B cell (primary cell): ENCODE data around the gene COL28A1. TPM values are rescaled to one million over a fixed set of nuclear protein-coding genes. Genes with fewer than 3 reads are reported as not detected.

Experiments used
- ATAC-seq: fragments of 200-7000 bp; cut with Tn5 transposase; one replicate; pipeline ENCODE4 v1.10.0; 2021; ENCODE audit warnings: low read depth, mild to moderate bottlenecking, moderate number of reproducible peaks, moderate library complexity
- CTCF ChIA-PET: fragments of 350-600 bp; sonication (Branson Sonifier 250); formaldehyde crosslinking; loops from one replicate; lab custom pipeline; 2021; ENCODE audit warnings: antibody characterized with exemption, inconsistent platforms; lab: Charles Lee
- POLR2A ChIA-PET: fragments of 350-600 bp; sonication (Branson Sonifier 250); formaldehyde crosslinking; loops from one replicate; lab custom pipeline; 2021; ENCODE audit warnings: antibody characterized with exemption; lab: Charles Lee
- DNase-seq: peaks from one replicate; pipeline ENCODE4 v3.0.0; 2013
- H2AFZ ChIP-seq: 2 replicates; pipeline ENCODE4 v1.6.1; 2012; ENCODE audit warnings: mild to moderate bottlenecking, low read depth, low read length; ENCODE audit not compliant: insufficient read depth, poor library complexity, severe bottlenecking
- H3K27ac ChIP-seq, 2 donors: 1 replicate in 1 of 2; 2 replicates in 1 of 2; pipeline ENCODE4 v1.5.1; 2012 to 2013; ENCODE audit warnings: low read length in 2 of 2, mild to moderate bottlenecking in 2 of 2, moderate library complexity in 1 of 2
- H3K27me3 ChIP-seq, 4 experiments: fragments of 200-600 bp in 1 of 4; sonication (generic) in 1 of 4; replicated peaks in 1 of 4; 1 replicate in 2 of 4; 2 replicates in 2 of 4; pipeline versions ENCODE4 v1.6.1 to v1.7.0; 2013 to 2016; ENCODE audit warnings: low read length in 3 of 4, mild to moderate bottlenecking in 2 of 4, mixed read lengths in 1 of 4, moderate library complexity in 1 of 4; ENCODE audit not compliant: insufficient read depth in 4 of 4, control insufficient read depth in 3 of 4; ENCODE audit errors: control extremely low read depth in 1 of 4
- H3K36me3 ChIP-seq, 2 experiments: replicated peaks in 1 of 2; 1 replicate in 1 of 2; 2 replicates in 1 of 2; pipeline versions ENCODE4 v1.6.1 to v1.7.1; 2013; ENCODE audit warnings: low read length in 1 of 2; ENCODE audit not compliant: insufficient read depth in 2 of 2, control insufficient read depth in 1 of 2; ENCODE audit errors: control extremely low read depth in 1 of 2, extremely low read depth in 1 of 2
- H3K4me1 ChIP-seq, 2 donors: fragments of 200-600 bp in 1 of 2; sonication (generic) in 1 of 2; 1 replicate in 1 of 2; 2 replicates in 1 of 2; pipeline versions ENCODE4 v1.5.1 to v1.6.1; 2013 to 2017; ENCODE audit warnings: low read length in 2 of 2; ENCODE audit not compliant: control insufficient read depth in 2 of 2, insufficient read depth in 2 of 2
- H3K4me2 ChIP-seq: replicated peaks from 2 replicates; pipeline ENCODE3; 2012; ENCODE audit warnings: mild to moderate bottlenecking, low read depth, low read length; ENCODE audit not compliant: poor library complexity, severe bottlenecking
- H3K4me3 ChIP-seq, 5 experiments: fragments of 200-600 bp in 1 of 5; sonication (generic) in 1 of 5; 1 replicate in 3 of 5; 2 replicates in 2 of 5; pipeline versions ENCODE4 v1.5.1 to v1.7.0; 2011 to 2016; ENCODE audit warnings: low read length in 4 of 5, mild to moderate bottlenecking in 4 of 5, low read depth in 2 of 5, control low read depth in 1 of 5, moderate library complexity in 1 of 5; ENCODE audit not compliant: insufficient read depth in 1 of 5; ENCODE audit errors: control extremely low read depth in 1 of 5, extremely low read depth in 1 of 5
- H3K79me2 ChIP-seq: fragments of 200-600 bp; sonication (generic); one replicate; pipeline ENCODE4 v1.6.0; 2016; ENCODE audit warnings: low read length; ENCODE audit not compliant: control insufficient read depth, insufficient read depth
- H3K9ac ChIP-seq: fragments of 200-600 bp; sonication (generic); 2 replicates; pipeline ENCODE4 v1.6.1; 2017; ENCODE audit warnings: mild to moderate bottlenecking, low read length, moderate library complexity
- H3K9me3 ChIP-seq, 3 donors: one replicate each; pipeline versions ENCODE4 v1.6.1 to v1.7.1; 2013; ENCODE audit warnings: low read length in 2 of 3; ENCODE audit not compliant: control insufficient read depth in 2 of 3, insufficient read depth in 1 of 3; ENCODE audit errors: control extremely low read depth in 1 of 3
- H4K20me1 ChIP-seq: 2 replicates; pipeline ENCODE4 v1.6.0; 2012; ENCODE audit warnings: mild to moderate bottlenecking, low read length; ENCODE audit not compliant: insufficient read depth, control insufficient read depth, poor library complexity, severe bottlenecking
- H3K27ac Mint-ChIP-seq: one replicate; pipeline ENCODE4 v1.8.0; 2021; ENCODE audit warnings: mixed read lengths
- H3K27me3 Mint-ChIP-seq: one replicate; pipeline ENCODE4 v1.8.0; 2021; ENCODE audit warnings: mixed read lengths
- H3K4me1 Mint-ChIP-seq: one replicate; pipeline ENCODE4 v1.8.0; 2021; ENCODE audit warnings: mixed read lengths
- H3K4me3 Mint-ChIP-seq: one replicate; pipeline ENCODE4 v1.8.0; 2021; ENCODE audit warnings: mixed read lengths
- H3K9me3 Mint-ChIP-seq: one replicate; pipeline ENCODE4 v1.8.0; 2022; ENCODE audit warnings: mixed read lengths; ENCODE audit not compliant: insufficient read depth
- EZH2 ChIP-seq: IDR thresholded peaks from 2 replicates; pipeline ENCODE4 v1.6.1; 2012; ENCODE audit warnings: borderline replicate concordance, low read depth, mild to moderate bottlenecking, moderate library complexity, low read length; ENCODE audit not compliant: insufficient read depth, poor library complexity, severe bottlenecking
- WGBS: methylation state at CpG from one replicate; pipeline ENCODE4 v1.1.5; 2013; ENCODE audit warnings: missing lambda C conversion rate; ENCODE audit not compliant: insufficient coverage; 5-methylcytosine and 5-hydroxymethylcytosine counted together
- intact Hi-C: fragments of 100-400 bp; cut with micrococcal nuclease; formaldehyde crosslinking; loops from one replicate; pipeline ENCODE4 v1.10.0; 2022
- polyA plus RNA-seq: library from polyadenylated mRNA; depleted of rRNA; stranded (reverse); fragments of >200 nt; gene quantifications from 2 replicates; pipeline ENCODE4 v1.2.3, GENCODE V29; 2012
- total RNA-seq, 2 donors: library from RNA; stranded (reverse); fragments of 120-200 nt in 1 of 2; gene quantifications; 1 replicate in 1 of 2; 2 replicates in 1 of 2; pipeline versions ENCODE4 v1.2.3 to v1.2.4, GENCODE V29; 2013 to 2022
- TF ChIP-seq, protein P1 (sequence below): fragments of 200-600 bp; IDR thresholded peaks from one replicate; pipeline ENCODE4 v1.8.0; 2022; ENCODE audit warnings: antibody characterized with exemption, mild to moderate bottlenecking

Gene COL28A1
- total and polyA plus RNA-seq, 2 donors (not counting 1 experiment from before 2014, with no cell fraction given), result 0.18 to 0.67 TPM

DNA sequence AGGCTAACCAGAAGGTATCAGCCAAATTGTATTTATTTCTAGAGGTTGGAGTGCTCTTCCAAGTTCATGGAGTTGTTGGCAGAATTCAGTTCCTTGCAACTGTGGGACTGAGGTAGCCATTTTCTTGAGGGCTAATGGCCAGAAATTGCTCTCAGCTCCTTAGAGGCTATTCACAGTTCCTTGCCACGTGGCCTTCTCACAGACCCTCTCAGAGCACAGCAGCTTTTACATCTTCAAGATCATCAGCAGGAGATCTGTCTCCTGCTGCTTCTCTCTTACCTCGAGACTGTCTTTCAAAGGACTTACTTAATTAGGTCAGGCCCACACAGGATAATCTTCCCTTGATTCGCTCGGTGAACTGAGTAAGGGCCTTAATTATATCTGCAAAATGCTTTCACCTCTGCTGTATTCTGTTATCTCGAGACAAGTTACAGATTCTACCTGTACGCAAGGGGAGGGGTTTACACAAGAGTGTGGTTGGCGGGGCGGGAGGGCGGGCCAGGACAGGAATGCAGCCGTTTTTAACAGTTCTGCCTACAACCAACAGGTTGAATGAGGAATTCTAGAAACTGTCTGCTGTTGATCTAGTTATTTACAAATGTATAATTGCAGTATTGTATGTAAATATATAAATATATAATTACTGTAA, 46.0 kb upstream of the COL28A1 start:
- peaks cover 12% of the 10 kb centered on the region for H4K20me1 ChIP-seq
- Mint-ChIP-seq H3K9me3 (no peaks in the 10 kb centered on the region), H3K27me3 (no peaks in the 10 kb centered on the region), H3K27ac (no peak overlapping the region), H3K4me1 (peaks cover 2% of the 10 kb centered on the region), H3K4me3 (no peak overlapping the region)
- TF ChIP-seq, protein P1, sequence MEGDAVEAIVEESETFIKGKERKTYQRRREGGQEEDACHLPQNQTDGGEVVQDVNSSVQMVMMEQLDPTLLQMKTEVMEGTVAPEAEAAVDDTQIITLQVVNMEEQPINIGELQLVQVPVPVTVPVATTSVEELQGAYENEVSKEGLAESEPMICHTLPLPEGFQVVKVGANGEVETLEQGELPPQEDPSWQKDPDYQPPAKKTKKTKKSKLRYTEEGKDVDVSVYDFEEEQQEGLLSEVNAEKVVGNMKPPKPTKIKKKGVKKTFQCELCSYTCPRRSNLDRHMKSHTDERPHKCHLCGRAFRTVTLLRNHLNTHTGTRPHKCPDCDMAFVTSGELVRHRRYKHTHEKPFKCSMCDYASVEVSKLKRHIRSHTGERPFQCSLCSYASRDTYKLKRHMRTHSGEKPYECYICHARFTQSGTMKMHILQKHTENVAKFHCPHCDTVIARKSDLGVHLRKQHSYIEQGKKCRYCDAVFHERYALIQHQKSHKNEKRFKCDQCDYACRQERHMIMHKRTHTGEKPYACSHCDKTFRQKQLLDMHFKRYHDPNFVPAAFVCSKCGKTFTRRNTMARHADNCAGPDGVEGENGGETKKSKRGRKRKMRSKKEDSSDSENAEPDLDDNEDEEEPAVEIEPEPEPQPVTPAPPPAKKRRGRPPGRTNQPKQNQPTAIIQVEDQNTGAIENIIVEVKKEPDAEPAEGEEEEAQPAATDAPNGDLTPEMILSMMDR, result no peak
- no peak for TF ChIP-seq EZH2
- H3K27ac ChIP-seq, result no peak overlapping the region
- ChIA-PET POLR2A (no interaction called here), CTCF (no interaction called here)
- no peak overlapping the region for H2AFZ ChIP-seq
- H3K79me2 ChIP-seq, result peaks cover 50% of the 10 kb centered on the region
- peaks cover 4 to 23% of the 10 kb centered on the region in 2 experiments for H3K36me3 ChIP-seq
- no peak overlapping the region for H3K4me2 ChIP-seq
- H3K4me1 ChIP-seq, result peaks cover 12 to 14% of the 10 kb centered on the region in 2 donors
- H3K27me3 ChIP-seq, result no peaks in the 10 kb centered on the region
- H3K4me3 ChIP-seq, result no peak overlapping the region
- no peak for DNase-seq
- no peak overlapping the region for H3K9ac ChIP-seq
- 100% methylated on average over 3 of the region's 10 CpGs for WGBS
- intact Hi-C loops, result no loop called here
- ATAC-seq, result no peak
- H3K9me3 ChIP-seq, result no peaks in the 10 kb centered on the region

DNA sequence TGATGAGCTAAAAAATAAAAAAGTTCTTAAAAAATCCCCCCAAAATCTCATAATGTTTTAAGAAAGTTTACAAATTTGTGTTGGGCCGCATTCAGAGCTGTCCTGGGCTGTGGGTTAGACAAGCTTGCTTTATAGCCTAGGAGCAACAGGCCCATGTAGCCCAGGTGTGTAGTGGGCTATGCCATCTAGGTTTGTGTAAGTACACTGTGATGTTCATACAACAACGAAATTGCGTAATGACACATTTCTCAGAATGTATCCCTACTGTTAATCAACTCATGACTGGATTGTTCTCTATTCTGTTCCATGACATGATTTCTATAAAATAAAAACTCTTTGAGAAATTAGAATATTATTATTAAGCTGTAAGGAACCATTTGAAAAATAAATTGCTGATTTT, 44.0 kb upstream of the COL28A1 start:
- Histone ChIP-seq H4K20me1 (peaks cover 12% of the 10 kb centered on the region), H2AFZ (no peak overlapping the region), H3K27ac (no peak overlapping the region), H3K79me2 (peaks cover 66% of the 10 kb centered on the region), H3K9me3 (no peaks in the 10 kb centered on the region), H3K4me3 (no peak overlapping the region), H3K27me3 (no peaks in the 10 kb centered on the region), H3K4me1 (peaks cover 17 to 19% of the 10 kb centered on the region in 2 donors), H3K4me2 (no peak overlapping the region), H3K9ac (no peak overlapping the region), H3K36me3 (peaks cover 5 to 11% of the 10 kb centered on the region in 2 experiments)
- CTCF ChIA-PET, result no interaction called here
- no peaks in the 10 kb centered on the region for H3K27me3 Mint-ChIP-seq
- H3K4me3 Mint-ChIP-seq, result no peak overlapping the region
- H3K9me3 Mint-ChIP-seq, result no peaks in the 10 kb centered on the region
- DNase-seq (no peak), ATAC-seq (no peak)
- no CpG with 5 or more reads among the region's 3 CpGs for WGBS
- intact Hi-C loops, result no loop called here
- TF ChIP-seq, protein P1, result no peak
- no peak for TF ChIP-seq EZH2
- peaks cover 4% of the 10 kb centered on the region for H3K4me1 Mint-ChIP-seq
- POLR2A ChIA-PET, result no interaction called here
- no peak overlapping the region for H3K27ac Mint-ChIP-seq
